GM12873 (cell line): ENCODE data around the gene DNAJB7.

Source experiments
- CTCF ChIP-seq: IDR thresholded peaks from 2 replicates; pipeline ENCODE4 v1.5.1; 2012; ENCODE audit warnings: low read depth, mild to moderate bottlenecking, moderate library complexity, low read length, control low read depth; ENCODE audit not compliant: insufficient read depth; ENCODE audit errors: missing control alignments

Gene DNAJB7

DNA sequence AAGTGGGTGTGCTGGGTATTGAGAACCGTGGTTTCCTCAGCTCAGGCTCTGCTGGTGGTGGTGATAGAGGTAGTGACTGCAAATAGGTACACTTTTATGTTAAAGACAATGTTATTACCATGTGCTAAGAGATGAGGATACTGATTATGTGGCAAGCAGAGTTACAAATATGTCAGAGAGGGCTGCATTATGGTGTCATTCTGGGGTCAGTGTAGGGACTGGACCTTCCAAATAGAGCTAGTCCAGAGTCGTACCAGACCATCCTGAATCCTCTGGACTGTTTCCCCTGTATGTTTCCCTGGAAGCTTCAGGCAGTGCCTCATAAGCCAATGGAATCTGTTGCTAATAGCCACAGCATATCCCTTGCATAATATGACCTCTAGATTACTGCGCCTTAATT is at the start of gene DNAJB7:
TSS of gene DNAJB7 (minus strand) at position 101 of the 400 bp plus-strand sequence. CDS start 119 bp downstream, outside the sequence.
- TF ChIP-seq CTCF, result no peak

GRCh38 chr22:40908895-40909294 is 47.0 kb upstream of the DNAJB7 start:
- TF ChIP-seq CTCF, result no peak

DNA sequence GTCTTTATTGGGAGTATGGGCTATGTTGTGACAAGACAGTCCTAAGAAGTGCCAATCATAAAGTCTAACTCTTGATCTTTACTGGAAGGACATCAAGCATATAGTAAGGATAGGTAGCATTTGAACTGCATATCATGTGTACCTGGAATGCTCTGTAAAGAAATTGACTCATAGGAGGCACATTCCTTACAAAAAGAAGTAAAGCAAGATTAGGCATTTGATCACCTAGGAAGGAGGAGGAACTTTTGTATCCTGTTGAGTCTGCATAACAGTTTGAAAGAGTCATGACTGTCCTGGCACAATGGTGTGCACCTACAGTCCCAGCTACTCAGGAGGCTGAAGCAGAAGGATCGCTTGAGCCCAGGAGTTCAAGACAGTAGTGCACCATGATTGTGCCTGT is 42.2 kb upstream of the DNAJB7 start:
- TF ChIP-seq CTCF, result no peak

DNA sequence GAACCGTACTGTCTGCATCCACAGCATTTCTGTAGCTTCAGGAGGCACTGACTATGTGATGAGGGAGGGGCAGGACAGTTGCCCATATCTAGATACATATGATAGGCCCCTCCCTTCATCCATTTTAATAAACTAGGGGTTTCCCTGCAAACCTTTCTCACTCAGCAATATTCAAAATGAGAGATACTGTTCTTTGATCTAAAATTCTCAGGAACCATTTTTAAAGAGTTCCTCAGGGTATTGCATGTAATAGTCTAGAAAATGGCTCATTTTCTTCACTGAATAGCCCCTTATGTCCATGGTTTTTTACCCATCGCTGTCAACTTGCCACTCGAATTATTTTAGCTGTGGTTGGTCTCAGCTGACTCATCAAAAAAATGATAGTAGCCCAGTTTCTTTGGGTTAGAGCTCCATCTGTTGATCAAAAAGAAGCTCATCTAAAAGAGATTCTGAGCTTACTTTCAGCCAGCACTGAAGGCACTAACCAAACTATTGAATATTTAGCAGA is 37.0 kb upstream of the DNAJB7 start:
- peak; percentile 55 for TF ChIP-seq CTCF

DNA sequence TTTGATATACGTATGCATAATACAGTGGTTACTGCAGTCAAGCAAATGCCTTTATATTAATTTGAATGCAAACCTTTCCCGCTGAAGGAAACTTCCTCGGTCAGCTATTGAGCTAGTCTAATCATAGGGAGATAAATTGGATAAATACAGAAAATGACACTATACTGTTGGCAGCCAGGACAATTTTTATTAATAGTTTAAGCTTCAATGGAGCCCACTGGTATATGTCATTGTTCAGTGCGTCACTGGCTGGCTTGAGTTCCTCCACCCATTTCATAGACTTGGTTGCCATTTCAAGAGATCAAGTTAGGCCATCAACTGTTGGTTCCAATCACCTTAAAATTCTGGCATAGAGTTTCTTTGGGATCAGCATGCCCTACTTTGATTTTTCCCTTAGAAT is 32.5 kb upstream of the DNAJB7 start:
- TF ChIP-seq CTCF, result no peak

- no peak for TF ChIP-seq CTCF
These were observed 29.0 kb upstream of the DNAJB7 start for GRCh38 chr22:40890881-40891280.

- TF ChIP-seq CTCF, result no peak
These were observed 27.2 kb upstream of the DNAJB7 start for GRCh38 chr22:40889116-40889515.

DNA sequence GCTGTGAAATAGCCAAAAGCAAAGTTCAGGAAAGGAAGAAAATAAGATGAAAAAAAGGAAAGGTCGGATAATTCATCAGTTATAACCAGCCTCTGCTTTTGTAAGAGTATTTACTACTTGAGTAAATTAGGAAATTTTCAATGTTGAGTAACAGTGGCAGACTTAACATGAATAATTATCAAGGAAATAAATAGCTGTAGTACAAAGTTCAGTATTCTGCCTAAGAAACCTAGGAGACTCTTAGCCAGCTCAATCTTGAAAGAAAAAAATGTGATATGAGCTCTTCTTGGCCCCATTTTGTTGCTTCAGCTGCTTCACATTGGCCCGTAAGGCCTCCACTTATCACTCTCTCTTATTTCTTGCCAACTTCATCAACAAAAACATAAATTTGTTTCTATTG is 17.0 kb upstream of the DNAJB7 start:
- no peak for TF ChIP-seq CTCF
